Stomach (tissue), 4 donors: Measurements from ENCODE around the gene CD151.

ENCODE experiments used
- CTCF ChIP-seq, 7 experiments: fragments of 450-650 bp in 4 of 7; fragments of 200-600 bp in 3 of 7; sonication (generic) in 3 of 7; IDR thresholded peaks; one replicate each; pipeline ENCODE4 v1.5.1; 2016 to 2019; ENCODE audit warnings: antibody characterized with exemption in 7 of 7, control low read depth in 2 of 7, mild to moderate bottlenecking in 1 of 7
- EP300 ChIP-seq: sonication (generic); formaldehyde crosslinking; IDR thresholded peaks from one replicate; pipeline ENCODE4 v1.6.1; 2017; ENCODE audit warnings: antibody characterized with exemption

GRCh38 chr11:836700-837099 is 3.9 kb downstream of the CD151 start:
- no peak for TF ChIP-seq CTCF (IDR thresholded peaks at IDR 0.05)
- TF ChIP-seq EP300 = no peak
